Measurements from ENCODE around the gene TMEM182. TPM values are rescaled to one million over a fixed set of nuclear protein-coding genes. Genes with fewer than 3 reads are reported as not detected.

TMEM182 gene
- total RNA-seq, 1 donor from 2014 or later: 3.7 TPM

- Histone ChIP-seq H3K4me1 (no peaks in the 10 kb centered on the region), H3K27me3 (ENCODE audit: low read depth) (no peaks in the 10 kb centered on the region), H3K27ac (no peak overlapping the region), H3K36me3 (no peaks in the 10 kb centered on the region), H3K9me3 (no peaks in the 10 kb centered on the region), H3K4me3 (no peak overlapping the region)
- TF ChIP-seq CTCF (IDR thresholded peaks at IDR 0.05): no peak
- intact Hi-C loops (cut with DNase I): no loop called here
- ATAC-seq (no peak), DNase-seq (no peak)
Observed at GRCh38 chr2:102826904-102827303, 65.1 kb downstream of the TMEM182 start.

GRCh38 chr2:102832789-102833188 lies 71.0 kb downstream of the TMEM182 start:
- no peak overlapping the region for H3K4me3 ChIP-seq
- H3K27me3 ChIP-seq (ENCODE audit: low read depth): no peaks in the 10 kb centered on the region
- no peak for TF ChIP-seq CTCF (IDR thresholded peaks at IDR 0.05)
- intact Hi-C loops (cut with DNase I): no loop called here
- no peak for ATAC-seq
- H3K36me3 ChIP-seq: no peaks in the 10 kb centered on the region
- no peak overlapping the region for H3K27ac ChIP-seq
- H3K4me1 ChIP-seq: no peaks in the 10 kb centered on the region
- no peaks in the 10 kb centered on the region for H3K9me3 ChIP-seq
- no peak for DNase-seq

- Histone ChIP-seq H3K27ac (no peak overlapping the region), H3K36me3 (no peaks in the 10 kb centered on the region), H3K9me3 (no peaks in the 10 kb centered on the region), H3K27me3 (ENCODE audit: low read depth) (no peaks in the 10 kb centered on the region), H3K4me1 (no peaks in the 10 kb centered on the region), H3K4me3 (no peak overlapping the region)
- no peak for DNase-seq
- intact Hi-C loops (cut with DNase I): no loop called here
- TF ChIP-seq CTCF (IDR thresholded peaks at IDR 0.05): no peak
- ATAC-seq: no peak
Observed at GRCh38 chr2:102834523-102835273, 72.9 kb downstream of the TMEM182 start.

- DNase-seq (peak; percentile 66), ATAC-seq (peak; percentile 90)
- Histone ChIP-seq H3K9me3 (no peaks in the 10 kb centered on the region), H3K27me3 (ENCODE audit: low read depth) (no peaks in the 10 kb centered on the region), H3K36me3 (no peaks in the 10 kb centered on the region), H3K4me3 (no peak overlapping the region), H3K27ac (no peak overlapping the region), H3K4me1 (no peaks in the 10 kb centered on the region)
- no peak for TF ChIP-seq CTCF (IDR thresholded peaks at IDR 0.05)
- intact Hi-C loops (cut with DNase I): no loop called here
Observed at GRCh38 chr2:102837626-102838198, 75.9 kb downstream of the TMEM182 start.

GRCh38 chr2:102839668-102840388 lies 78.0 kb downstream of the TMEM182 start:
- peak; percentile 78 for TF ChIP-seq CTCF (IDR thresholded peaks at IDR 0.05)
- no peak for DNase-seq
- no peaks in the 10 kb centered on the region for H3K36me3 ChIP-seq
- H3K9me3 ChIP-seq: no peaks in the 10 kb centered on the region
- no peak overlapping the region for H3K27ac ChIP-seq
- intact Hi-C loops (cut with DNase I): no loop called here
- ATAC-seq: no peak
- no peaks in the 10 kb centered on the region for H3K27me3 ChIP-seq (ENCODE audit: low read depth)
- H3K4me3 ChIP-seq: no peak overlapping the region
- no peaks in the 10 kb centered on the region for H3K4me1 ChIP-seq
